Breast epithelium (tissue), 3 donors: ENCODE data around the gene BRINP3.

Experiments
- CTCF ChIP-seq, 3 donors: fragments of 450-650 bp; IDR thresholded peaks; one replicate each; pipeline ENCODE4 v1.5.1; 2016 to 2017; ENCODE audit warnings: antibody characterized with exemption in 3 of 3, mild to moderate bottlenecking in 3 of 3, moderate library complexity in 3 of 3
- POLR2AphosphoS5 ChIP-seq, 3 donors: sonication (generic); formaldehyde crosslinking; IDR thresholded peaks; one replicate each; pipeline ENCODE4 v1.6.1; 2017; ENCODE audit warnings: antibody characterized with exemption in 3 of 3

- TF ChIP-seq CTCF (IDR thresholded peaks at IDR 0.05) (no peak), POLR2AphosphoS5 (IDR thresholded peaks at IDR 0.05) (no peak)
Observed at GRCh38 chr1:190456129-190456528, 21.5 kb downstream of the BRINP3 start.
